ENCODE data around the gene ATP6V0A4.

Gene ATP6V0A4

DNA sequence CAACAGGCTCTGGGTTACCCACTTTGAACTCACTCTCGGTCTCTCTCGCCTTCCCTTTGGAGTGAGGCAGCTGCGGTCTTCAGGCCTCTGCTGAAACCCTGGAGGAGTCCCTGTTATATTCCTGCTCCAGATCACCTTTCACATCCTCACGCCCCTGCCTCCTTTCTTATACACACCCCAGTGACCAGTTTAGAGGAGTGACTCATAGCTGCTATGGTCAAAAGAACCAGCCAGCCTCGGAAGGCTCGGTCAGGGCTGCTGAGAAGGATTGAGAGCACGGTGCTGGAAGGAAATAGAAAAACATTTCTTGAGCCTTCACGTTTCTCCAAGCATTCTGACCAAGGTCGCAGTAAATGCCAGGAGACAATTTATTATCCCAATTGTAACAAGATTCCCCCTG, 68.6 kb downstream of the ATP6V0A4 start:
- H3K9ac ChIP-seq (ENCODE audit: low read length) = no peak overlapping the region
- H3K27me3 ChIP-seq (ENCODE audit: control insufficient read depth, insufficient read depth, low read length) = no peaks in the 10 kb centered on the region
- no peak overlapping the region for H3K4me3 ChIP-seq (ENCODE audit: low read depth, low read length)
- H3K4me1 ChIP-seq (ENCODE audit: control insufficient read depth, insufficient read depth, low read length) = no peaks in the 10 kb centered on the region; the same call in none of the 2 replicates
- H3K9me3 ChIP-seq (ENCODE audit: control insufficient read depth, insufficient read depth, low read depth, low read length) = no peaks in the 10 kb centered on the region
- no peak overlapping the region for H3K27ac ChIP-seq (ENCODE audit: low read depth, low read length)
- no peaks in the 10 kb centered on the region for H3K36me3 ChIP-seq (ENCODE audit: control insufficient read depth, insufficient read depth, low read length)

DNA sequence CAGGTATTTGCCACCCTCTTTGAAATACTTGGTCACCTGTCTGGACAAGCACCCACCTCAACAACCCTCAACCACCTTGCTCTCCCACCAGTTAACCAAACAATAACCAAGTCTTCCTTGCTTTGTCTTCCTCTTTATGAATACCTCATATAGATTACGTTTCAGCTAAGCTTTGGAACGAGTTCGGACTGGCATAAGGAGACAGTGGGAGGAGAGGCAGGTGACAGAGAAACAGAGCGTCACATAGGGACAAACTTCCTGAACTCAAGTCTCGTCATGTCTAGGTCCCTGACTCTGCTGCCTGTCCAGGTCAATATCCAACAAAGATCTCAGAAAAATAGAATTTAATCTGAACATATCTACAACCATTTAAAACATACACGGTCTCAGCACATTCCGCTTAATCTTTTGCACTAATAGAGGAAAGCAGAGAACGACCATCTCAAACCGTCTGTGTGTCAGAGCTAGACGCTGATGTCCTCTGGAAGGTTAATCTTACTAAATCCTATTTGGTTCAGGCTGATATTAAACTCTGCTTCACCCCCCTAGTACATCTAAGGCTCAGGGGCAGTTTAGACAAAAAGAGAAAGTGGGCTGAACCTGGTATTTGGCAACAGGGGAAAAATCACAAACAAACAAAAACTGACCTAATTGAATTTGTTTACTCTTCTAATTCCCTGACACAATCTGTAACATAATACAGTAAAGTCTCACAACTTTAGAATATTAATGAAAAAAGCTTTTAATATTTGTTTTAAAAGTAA, 70.5 kb downstream of the ATP6V0A4 start:
- Histone ChIP-seq H3K4me1 (ENCODE audit: control insufficient read depth, insufficient read depth, low read length) (no peaks in the 10 kb centered on the region; the same call in none of the 2 replicates), H3K9me3 (ENCODE audit: control insufficient read depth, insufficient read depth, low read depth, low read length) (no peaks in the 10 kb centered on the region), H3K27me3 (ENCODE audit: control insufficient read depth, insufficient read depth, low read length) (no peaks in the 10 kb centered on the region), H3K9ac (ENCODE audit: low read length) (no peak overlapping the region), H3K36me3 (ENCODE audit: control insufficient read depth, insufficient read depth, low read length) (no peaks in the 10 kb centered on the region), H3K27ac (ENCODE audit: low read depth, low read length) (no peak overlapping the region), H3K4me3 (ENCODE audit: low read depth, low read length) (no peak overlapping the region)

DNA sequence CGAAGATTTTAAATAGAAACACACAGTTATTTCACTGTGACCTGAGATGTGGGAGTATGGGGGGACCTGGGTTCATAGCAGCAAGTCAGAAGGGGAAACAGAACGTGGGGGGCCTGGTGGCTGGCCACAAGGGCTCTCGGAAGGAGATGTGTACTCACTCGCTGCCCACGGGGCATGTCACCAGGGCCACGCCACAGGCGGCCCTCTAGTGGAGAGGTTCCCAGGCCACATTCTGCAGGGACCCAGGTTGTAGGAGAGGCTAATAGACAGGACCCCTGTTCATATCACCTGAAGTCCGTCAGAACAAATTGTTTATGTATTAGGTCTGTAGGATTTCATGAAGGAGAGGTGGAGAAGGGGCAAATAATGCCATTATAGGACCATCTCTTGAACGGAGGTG, 71.7 kb downstream of the ATP6V0A4 start:
- Histone ChIP-seq H3K9ac (ENCODE audit: low read length) (no peak overlapping the region), H3K9me3 (ENCODE audit: control insufficient read depth, insufficient read depth, low read depth, low read length) (no peaks in the 10 kb centered on the region), H3K27ac (ENCODE audit: low read depth, low read length) (no peak overlapping the region)

DNA sequence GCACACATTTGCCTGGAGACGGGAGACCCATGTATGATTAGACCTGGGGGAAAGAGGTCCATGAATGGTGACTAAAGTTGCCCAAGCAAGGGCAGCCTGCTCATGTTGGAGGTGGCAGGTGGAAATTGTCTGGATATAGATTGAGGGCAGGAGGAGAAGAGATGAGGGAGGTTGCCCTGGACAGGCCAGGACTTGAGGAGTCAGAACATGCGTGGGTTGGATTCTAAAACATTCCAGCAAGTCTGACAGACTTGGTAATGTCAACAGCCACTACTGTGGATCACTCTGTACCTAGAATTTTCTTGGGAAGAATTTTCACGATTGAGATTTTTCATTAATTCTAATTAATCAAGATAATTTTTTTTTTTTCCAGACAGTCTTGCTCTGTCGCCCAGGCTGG, 77.7 kb downstream of the ATP6V0A4 start:
- H3K4me3 ChIP-seq (ENCODE audit: low read depth, low read length) = no peak overlapping the region
- no peaks in the 10 kb centered on the region for H3K9me3 ChIP-seq (ENCODE audit: control insufficient read depth, insufficient read depth, low read depth, low read length)
- no peak overlapping the region for H3K9ac ChIP-seq (ENCODE audit: low read length)
- no peak overlapping the region for H3K27ac ChIP-seq (ENCODE audit: low read depth, low read length)
- no peaks in the 10 kb centered on the region for H3K36me3 ChIP-seq (ENCODE audit: control insufficient read depth, insufficient read depth, low read length)
- H3K27me3 ChIP-seq (ENCODE audit: control insufficient read depth, insufficient read depth, low read length) = no peaks in the 10 kb centered on the region
- peaks cover 7% of the 10 kb centered on the region; the same call in 1 of the 2 replicates for H3K4me1 ChIP-seq (ENCODE audit: control insufficient read depth, insufficient read depth, low read length)

More for the DNA sequence above, 71.7 kb downstream of the ATP6V0A4 start:
- no peaks in the 10 kb centered on the region for H3K27me3 ChIP-seq (ENCODE audit: control insufficient read depth, insufficient read depth, low read length)
- H3K4me1 ChIP-seq (ENCODE audit: control insufficient read depth, insufficient read depth, low read length) = no peaks in the 10 kb centered on the region; the same call in none of the 2 replicates
- H3K4me3 ChIP-seq (ENCODE audit: low read depth, low read length) = no peak overlapping the region
- no peaks in the 10 kb centered on the region for H3K36me3 ChIP-seq (ENCODE audit: control insufficient read depth, insufficient read depth, low read length)

DNA sequence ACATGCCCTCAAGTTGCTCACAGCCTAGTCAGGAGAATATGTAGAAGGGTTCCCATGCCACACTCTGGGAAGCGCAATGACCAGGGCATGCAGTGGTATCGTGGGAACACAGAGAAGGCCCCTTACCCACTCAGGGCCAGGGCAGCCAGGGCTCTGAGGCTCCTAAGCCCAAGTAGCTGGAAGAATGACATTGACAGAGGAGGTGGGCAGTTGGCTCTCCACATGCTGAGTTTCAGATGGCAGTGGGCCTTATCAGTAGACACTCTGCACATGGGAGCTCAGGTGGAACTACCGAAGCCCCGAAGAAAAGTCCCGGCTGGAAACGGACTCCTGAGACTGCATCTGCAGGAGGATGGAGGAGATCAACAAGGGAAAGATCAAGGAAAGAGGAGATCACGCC, 81.1 kb downstream of the ATP6V0A4 start:
- Histone ChIP-seq H3K4me1 (ENCODE audit: control insufficient read depth, insufficient read depth, low read length) (peaks cover 7% of the 10 kb centered on the region; the same call in 1 of the 2 replicates), H3K36me3 (ENCODE audit: control insufficient read depth, insufficient read depth, low read length) (no peaks in the 10 kb centered on the region), H3K27me3 (ENCODE audit: control insufficient read depth, insufficient read depth, low read length) (no peaks in the 10 kb centered on the region), H3K9ac (ENCODE audit: low read length) (no peak overlapping the region), H3K4me3 (ENCODE audit: low read depth, low read length) (no peak overlapping the region), H3K9me3 (ENCODE audit: control insufficient read depth, insufficient read depth, low read depth, low read length) (no peaks in the 10 kb centered on the region), H3K27ac (ENCODE audit: low read depth, low read length) (no peak overlapping the region)

DNA sequence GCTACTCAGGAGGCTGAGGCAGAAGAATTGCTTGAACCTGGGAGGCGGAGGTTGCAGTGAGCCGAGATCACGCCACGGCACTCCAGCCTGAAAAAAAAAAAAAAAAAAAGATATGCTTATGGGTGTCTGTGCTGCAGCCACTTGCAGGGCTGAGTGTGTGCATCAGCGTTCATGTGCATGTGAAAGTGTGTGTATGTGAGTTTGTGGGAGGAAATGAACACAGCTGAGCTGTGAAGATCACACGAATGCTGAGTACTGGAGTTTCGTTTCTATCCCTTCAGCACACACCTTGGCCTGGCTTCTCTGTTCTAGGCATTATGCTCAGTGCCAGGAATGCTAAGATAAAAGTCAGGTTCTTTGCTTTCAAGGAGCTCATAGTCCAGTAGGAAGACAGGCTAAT, 84.8 kb downstream of the ATP6V0A4 start:
- Histone ChIP-seq H3K4me3 (ENCODE audit: low read depth, low read length) (no peak overlapping the region), H3K27ac (ENCODE audit: low read depth, low read length) (no peak overlapping the region), H3K36me3 (ENCODE audit: control insufficient read depth, insufficient read depth, low read length) (no peaks in the 10 kb centered on the region), H3K27me3 (ENCODE audit: control insufficient read depth, insufficient read depth, low read length) (no peaks in the 10 kb centered on the region), H3K9me3 (ENCODE audit: control insufficient read depth, insufficient read depth, low read depth, low read length) (no peaks in the 10 kb centered on the region), H3K4me1 (ENCODE audit: control insufficient read depth, insufficient read depth, low read length) (no peaks in the 10 kb centered on the region), H3K9ac (ENCODE audit: low read length) (no peak overlapping the region)

DNA sequence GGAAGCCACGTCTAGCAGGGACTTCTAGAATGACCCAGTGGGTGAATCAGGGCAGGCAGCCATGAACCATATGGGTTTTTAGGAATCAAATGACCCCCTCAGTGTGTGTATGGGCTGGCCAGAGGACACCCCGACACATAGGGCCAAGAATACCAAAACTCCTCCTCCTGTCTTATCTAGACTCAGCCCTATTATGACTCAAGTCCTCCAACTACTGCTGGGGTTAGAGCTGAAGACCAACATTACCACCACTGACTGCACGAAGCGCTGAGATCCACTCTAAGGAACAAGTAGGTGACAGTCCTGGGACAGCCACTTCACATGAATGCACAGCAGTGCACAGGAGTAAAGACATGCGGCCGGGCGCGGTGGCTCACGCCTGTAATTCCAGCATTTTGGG, 85.3 kb downstream of the ATP6V0A4 start:
- no peak overlapping the region for H3K9ac ChIP-seq (ENCODE audit: low read length)
- H3K27me3 ChIP-seq (ENCODE audit: control insufficient read depth, insufficient read depth, low read length) = no peaks in the 10 kb centered on the region
- no peak overlapping the region for H3K27ac ChIP-seq (ENCODE audit: low read depth, low read length)
- no peaks in the 10 kb centered on the region for H3K9me3 ChIP-seq (ENCODE audit: control insufficient read depth, insufficient read depth, low read depth, low read length)
- no peaks in the 10 kb centered on the region for H3K36me3 ChIP-seq (ENCODE audit: control insufficient read depth, insufficient read depth, low read length)
- H3K4me3 ChIP-seq (ENCODE audit: low read depth, low read length) = no peak overlapping the region
- H3K4me1 ChIP-seq (ENCODE audit: control insufficient read depth, insufficient read depth, low read length) = no peaks in the 10 kb centered on the region

DNA sequence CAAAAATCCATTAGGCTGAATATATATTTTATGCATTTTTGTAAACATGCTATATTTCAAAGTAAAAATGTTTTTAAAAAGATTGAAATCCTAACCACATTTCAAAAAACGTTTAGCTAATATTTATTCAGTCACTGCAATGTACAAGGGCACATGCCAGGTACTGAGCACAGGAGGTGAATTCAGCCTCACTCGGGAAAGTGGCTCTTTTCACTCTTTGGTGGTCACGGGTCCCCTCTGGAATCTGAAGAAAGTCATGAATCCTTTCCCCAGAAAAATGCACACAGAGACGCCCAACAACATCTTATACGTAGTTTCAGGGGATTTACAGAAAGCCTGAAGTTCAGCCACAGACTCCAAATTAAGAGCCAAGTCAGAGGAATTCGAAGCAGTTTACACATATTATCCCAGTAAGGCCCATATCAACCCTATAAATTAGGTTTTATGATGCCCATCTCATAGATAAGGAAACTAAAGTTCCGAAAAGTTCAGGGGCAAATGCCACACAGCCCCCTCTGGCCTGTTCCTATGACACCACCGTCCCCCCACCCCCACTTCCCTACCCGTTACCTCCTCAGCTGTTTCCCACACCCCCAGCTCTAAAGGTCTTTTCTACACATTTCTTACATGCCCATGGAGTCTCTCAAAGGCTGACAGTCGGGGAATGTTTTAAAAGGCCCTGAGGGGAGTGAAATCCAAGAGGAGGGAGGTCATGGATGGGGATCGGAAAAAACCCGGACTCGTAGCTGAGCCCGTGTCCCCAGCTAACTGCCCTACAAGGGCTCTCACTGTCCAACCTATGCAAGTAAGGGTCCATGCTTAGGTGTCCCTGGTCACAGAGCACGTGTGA, 87.2 kb downstream of the ATP6V0A4 start:
- Histone ChIP-seq H3K27me3 (ENCODE audit: control insufficient read depth, insufficient read depth, low read length) (no peaks in the 10 kb centered on the region), H3K4me1 (ENCODE audit: control insufficient read depth, insufficient read depth, low read length) (no peaks in the 10 kb centered on the region), H3K27ac (ENCODE audit: low read depth, low read length) (no peak overlapping the region)

DNA sequence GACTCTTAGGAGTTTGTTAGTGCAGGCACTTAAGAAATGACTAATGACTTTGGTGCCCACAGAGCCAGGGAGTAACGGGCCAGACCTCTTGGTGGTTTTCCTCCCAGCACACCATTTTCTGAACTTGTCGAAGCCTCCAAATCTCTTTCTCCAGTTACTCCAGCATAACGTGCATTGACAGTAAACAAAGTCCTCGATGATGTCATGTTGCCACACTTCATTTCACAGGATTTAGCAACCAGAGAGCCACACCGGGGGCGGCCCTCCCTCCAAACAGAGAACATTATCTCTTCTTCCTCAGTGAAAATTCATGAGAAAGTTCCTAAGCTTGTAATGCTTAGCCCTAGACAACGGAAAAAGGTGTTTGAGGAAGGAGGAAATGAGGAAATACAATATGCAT, 92.8 kb downstream of the ATP6V0A4 start:
- no peaks in the 10 kb centered on the region for H3K36me3 ChIP-seq (ENCODE audit: control insufficient read depth, insufficient read depth, low read length)
- H3K9me3 ChIP-seq (ENCODE audit: control insufficient read depth, insufficient read depth, low read depth, low read length) = no peaks in the 10 kb centered on the region
- H3K27ac ChIP-seq (ENCODE audit: low read depth, low read length) = no peak overlapping the region
- H3K27me3 ChIP-seq (ENCODE audit: control insufficient read depth, insufficient read depth, low read length) = no peaks in the 10 kb centered on the region
- no peak overlapping the region for H3K4me3 ChIP-seq (ENCODE audit: low read depth, low read length)
- no peaks in the 10 kb centered on the region for H3K4me1 ChIP-seq (ENCODE audit: control insufficient read depth, insufficient read depth, low read length)
- H3K9ac ChIP-seq (ENCODE audit: low read length) = no peak overlapping the region

More for the DNA sequence above, 87.2 kb downstream of the ATP6V0A4 start:
- H3K9me3 ChIP-seq (ENCODE audit: control insufficient read depth, insufficient read depth, low read depth, low read length) = no peaks in the 10 kb centered on the region
- H3K36me3 ChIP-seq (ENCODE audit: control insufficient read depth, insufficient read depth, low read length) = no peaks in the 10 kb centered on the region
- no peak overlapping the region for H3K9ac ChIP-seq (ENCODE audit: low read length)
- H3K4me3 ChIP-seq (ENCODE audit: low read depth, low read length) = no peak overlapping the region

DNA sequence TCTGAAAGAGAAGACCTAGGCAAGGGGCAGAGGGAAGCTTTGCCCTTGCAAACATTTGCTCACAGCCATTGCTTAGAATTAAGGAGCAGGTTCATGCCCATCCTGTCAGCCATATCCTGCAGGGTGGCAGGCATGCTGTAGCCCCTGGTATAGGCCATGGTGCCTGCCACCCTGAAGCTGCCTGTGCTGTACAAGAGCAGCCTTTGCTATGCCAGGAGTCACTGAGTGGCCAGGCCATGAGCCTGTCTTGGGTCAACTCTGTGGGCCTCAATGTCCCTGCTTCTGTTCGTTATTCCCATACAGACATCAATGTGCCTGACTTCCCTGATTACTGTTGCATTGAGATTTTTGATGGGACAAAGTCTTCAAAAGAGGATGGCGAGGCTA, 96.5 kb downstream of the ATP6V0A4 start:
- Histone ChIP-seq H3K4me1 (ENCODE audit: control insufficient read depth, insufficient read depth, low read length) (no peaks in the 10 kb centered on the region), H3K36me3 (ENCODE audit: control insufficient read depth, insufficient read depth, low read length) (no peaks in the 10 kb centered on the region), H3K9me3 (ENCODE audit: control insufficient read depth, insufficient read depth, low read depth, low read length) (no peaks in the 10 kb centered on the region), H3K4me3 (ENCODE audit: low read depth, low read length) (no peak overlapping the region), H3K27ac (ENCODE audit: low read depth, low read length) (no peak overlapping the region), H3K9ac (ENCODE audit: low read length) (no peak overlapping the region), H3K27me3 (ENCODE audit: control insufficient read depth, insufficient read depth, low read length) (no peaks in the 10 kb centered on the region)

DNA sequence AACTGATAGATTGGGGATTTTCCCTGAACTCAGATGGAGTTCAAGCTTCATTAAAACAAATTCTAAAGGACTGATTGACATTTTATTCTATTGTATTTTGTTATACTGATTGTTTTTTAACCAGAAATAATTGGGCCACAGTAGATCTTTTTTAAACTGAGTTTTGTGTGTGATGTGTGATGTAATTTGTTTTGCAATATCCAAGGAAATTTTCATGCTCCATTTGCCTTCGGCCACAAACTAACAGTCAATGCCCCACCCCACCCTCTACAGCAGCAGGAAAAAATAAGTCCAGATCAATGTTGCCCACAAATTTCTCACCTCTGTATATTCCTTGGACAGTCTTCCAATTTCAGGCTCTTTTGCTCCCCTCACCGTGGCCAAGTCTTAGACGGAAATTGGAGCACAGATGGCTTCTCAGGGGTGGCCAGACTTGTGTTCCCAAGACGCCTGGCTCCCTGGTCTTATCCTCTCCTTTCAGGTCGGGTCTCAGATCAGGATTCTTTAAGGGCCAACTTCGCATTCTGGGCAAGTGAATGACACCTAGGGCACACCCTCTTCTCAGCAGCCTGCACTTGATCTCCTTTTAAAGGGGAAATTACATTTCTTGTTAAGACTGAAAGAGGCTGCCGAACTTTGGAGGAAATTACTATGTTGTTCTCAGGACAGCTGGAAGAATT, 97.0 kb downstream of the ATP6V0A4 start, which contains the start of gene SVOPL:
Gene SVOPL, minus strand, starts transcription at position 506 of the 680 bp plus-strand sequence. CDS start 22,317 bp downstream, outside the sequence.
- Histone ChIP-seq H3K9ac (ENCODE audit: low read length) (no peak within 1 kb of the TSS), H3K4me3 (ENCODE audit: low read depth, low read length) (no peak within 1 kb of the TSS), H3K9me3 (ENCODE audit: control insufficient read depth, insufficient read depth, low read depth, low read length) (no peaks in the 10 kb centered on the region), H3K27me3 (ENCODE audit: control insufficient read depth, insufficient read depth, low read length) (no peaks in the 10 kb centered on the region), H3K4me1 (ENCODE audit: control insufficient read depth, insufficient read depth, low read length) (no peaks in the 10 kb centered on the region), H3K36me3 (ENCODE audit: control insufficient read depth, insufficient read depth, low read length) (no peaks in the 10 kb centered on the region), H3K27ac (ENCODE audit: low read depth, low read length) (no peak within 1 kb of the TSS)

Data from HUES6 (cell line).